Activated CD4-positive, alpha-beta T cell treated with anti-CD3 and anti-CD28 coated beads, Interleukin-2, amount 10 ng/mL, durations not matched to agents 24 days and 14 days (primary cell): Measurements from ENCODE around the gene FSIP1. TPM values are rescaled to one million over a fixed set of nuclear protein-coding genes. Genes with fewer than 3 reads are reported as not detected.

Experiments used
- DNase-seq: peaks from one replicate; pipeline ENCODE4 v3.0.0; 2022
- H3K27ac Mint-ChIP-seq: one replicate; pipeline ENCODE4 v1.8.0; 2022; ENCODE audit warnings: mild to moderate bottlenecking, mixed read lengths
- H3K27me3 Mint-ChIP-seq: one replicate; pipeline ENCODE4 v1.8.0; 2022; ENCODE audit warnings: mixed read lengths
- H3K36me3 Mint-ChIP-seq: one replicate; pipeline ENCODE4 v1.8.0; 2022; ENCODE audit warnings: low read depth, mild to moderate bottlenecking, mixed read lengths
- H3K4me1 Mint-ChIP-seq: one replicate; pipeline ENCODE4 v1.8.0; 2021; ENCODE audit warnings: mixed read lengths
- H3K4me3 Mint-ChIP-seq: one replicate; pipeline ENCODE4 v1.8.0; 2022; ENCODE audit warnings: mild to moderate bottlenecking, moderate library complexity, mixed read lengths
- H3K9me3 Mint-ChIP-seq: one replicate; pipeline ENCODE4 v1.8.0; 2021; ENCODE audit warnings: mixed read lengths
- intact Hi-C: fragments of 100-400 bp; cut with micrococcal nuclease; formaldehyde crosslinking; loops from one replicate; pipeline ENCODE4 v1.15.1; 2023
- total RNA-seq: library from RNA; stranded (reverse); gene quantifications from 2 replicates; pipeline ENCODE4 v1.2.3, GENCODE V29; 2022

Gene FSIP1
- total RNA-seq, 1 donor from 2014 or later = 0.37 TPM

DNA sequence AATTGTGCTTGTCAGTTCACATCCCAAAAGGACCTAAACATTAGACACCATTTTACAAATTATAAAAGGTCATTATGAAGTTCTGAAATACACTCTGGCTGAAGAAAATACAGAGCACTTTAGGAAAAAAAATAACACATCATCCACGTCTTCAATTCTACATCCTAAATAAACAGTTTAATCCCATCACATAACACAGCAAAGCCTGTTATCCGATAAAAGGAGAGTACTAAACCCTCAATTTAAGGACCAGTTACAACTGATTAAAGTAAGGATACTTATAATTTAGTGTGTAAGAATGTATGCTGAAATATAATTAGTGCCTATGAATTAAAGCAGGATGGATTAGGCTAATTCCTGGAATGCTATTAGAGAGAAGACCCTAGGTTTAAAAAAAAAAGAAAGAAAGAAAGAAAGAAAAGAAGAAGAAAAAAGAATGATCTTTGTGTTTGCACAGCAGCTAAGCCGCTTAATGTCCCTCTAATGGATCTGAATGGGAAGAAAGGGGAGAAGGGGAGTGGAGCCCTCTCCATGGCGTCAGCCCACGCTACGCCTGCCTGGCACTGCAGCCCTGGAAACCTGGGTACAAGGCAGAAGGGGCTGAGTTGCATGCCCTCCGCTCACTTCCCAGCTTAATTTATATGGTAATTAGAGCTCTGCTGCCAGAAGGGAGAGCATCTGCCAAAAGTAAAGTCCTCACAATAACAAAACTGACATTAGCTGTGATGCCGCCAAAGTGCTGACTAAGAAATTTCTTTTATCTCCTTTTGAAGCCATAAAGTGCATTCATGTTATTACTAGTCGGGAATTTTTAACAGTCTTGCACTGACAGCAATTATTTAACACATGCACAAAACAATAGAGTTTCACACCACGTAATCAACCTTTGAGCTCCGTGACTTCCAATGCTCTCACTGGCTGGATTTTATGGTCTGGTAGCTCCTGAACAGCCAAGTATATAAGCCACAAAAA lies 90.0 kb downstream of the FSIP1 start:
- H3K27me3 Mint-ChIP-seq = peaks cover 30% of the 10 kb centered on the region
- intact Hi-C loops = no loop called here
- no peak overlapping the region for H3K27ac Mint-ChIP-seq
- H3K9me3 Mint-ChIP-seq = no peaks in the 10 kb centered on the region
- no peaks in the 10 kb centered on the region for H3K36me3 Mint-ChIP-seq
- no peak overlapping the region for H3K4me3 Mint-ChIP-seq
- H3K4me1 Mint-ChIP-seq = peaks cover 3% of the 10 kb centered on the region
- no peak for DNase-seq

DNA sequence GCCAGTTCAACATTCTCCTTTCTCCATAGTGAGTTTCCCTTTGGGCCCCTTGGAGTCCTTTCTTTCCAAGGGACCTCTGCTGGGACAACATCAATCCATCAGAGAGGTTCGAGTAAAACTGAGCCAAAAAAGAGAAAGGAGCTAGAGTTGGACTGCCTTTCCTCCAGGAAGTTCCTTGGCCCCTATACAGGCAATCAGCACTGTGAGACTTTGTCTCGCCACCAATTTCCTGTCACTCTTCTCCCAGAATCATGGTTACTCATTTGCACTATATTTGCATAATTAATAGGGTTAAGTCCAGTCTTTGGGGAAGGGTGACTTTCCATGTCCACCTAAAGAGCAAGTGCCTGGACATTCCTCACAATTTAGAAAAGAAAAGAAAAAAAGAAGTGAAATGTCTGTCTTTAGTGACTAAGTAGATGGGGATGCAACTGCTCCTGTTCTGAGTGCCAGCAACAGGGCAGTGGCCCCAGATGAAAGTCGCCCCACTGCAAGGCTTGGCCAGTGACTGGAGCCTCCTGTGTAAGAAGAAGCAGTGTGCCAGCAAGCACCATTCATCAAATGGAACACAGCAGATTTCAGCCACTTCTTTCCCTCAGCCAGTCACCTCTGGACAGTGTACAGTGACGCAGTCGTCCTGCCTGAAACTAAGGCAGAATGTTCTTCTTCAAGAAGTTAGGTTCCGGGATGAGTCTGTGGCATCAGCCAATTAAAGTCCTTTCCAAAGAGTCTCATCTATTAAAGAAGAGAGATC lies 91.6 kb downstream of the FSIP1 start:
- intact Hi-C loops = no loop called here
- Mint-ChIP-seq H3K4me1 (peaks cover 3% of the 10 kb centered on the region), H3K9me3 (no peaks in the 10 kb centered on the region), H3K27ac (no peak overlapping the region), H3K27me3 (peaks cover 24% of the 10 kb centered on the region), H3K36me3 (no peaks in the 10 kb centered on the region), H3K4me3 (no peak overlapping the region)
- no peak for DNase-seq

GRCh38 chr15:39687965-39688364 lies 94.7 kb downstream of the FSIP1 start:
- Mint-ChIP-seq H3K4me1 (peaks cover 3% of the 10 kb centered on the region), H3K36me3 (no peaks in the 10 kb centered on the region), H3K4me3 (no peak overlapping the region), H3K27me3 (peaks cover 21% of the 10 kb centered on the region), H3K9me3 (no peaks in the 10 kb centered on the region), H3K27ac (no peak overlapping the region)
- DNase-seq = no peak
- intact Hi-C loops = loop anchor here (10.0 kb wide), 1 partner anchor 187 kb away; no protein-coding TSS in a partner anchor

DNA sequence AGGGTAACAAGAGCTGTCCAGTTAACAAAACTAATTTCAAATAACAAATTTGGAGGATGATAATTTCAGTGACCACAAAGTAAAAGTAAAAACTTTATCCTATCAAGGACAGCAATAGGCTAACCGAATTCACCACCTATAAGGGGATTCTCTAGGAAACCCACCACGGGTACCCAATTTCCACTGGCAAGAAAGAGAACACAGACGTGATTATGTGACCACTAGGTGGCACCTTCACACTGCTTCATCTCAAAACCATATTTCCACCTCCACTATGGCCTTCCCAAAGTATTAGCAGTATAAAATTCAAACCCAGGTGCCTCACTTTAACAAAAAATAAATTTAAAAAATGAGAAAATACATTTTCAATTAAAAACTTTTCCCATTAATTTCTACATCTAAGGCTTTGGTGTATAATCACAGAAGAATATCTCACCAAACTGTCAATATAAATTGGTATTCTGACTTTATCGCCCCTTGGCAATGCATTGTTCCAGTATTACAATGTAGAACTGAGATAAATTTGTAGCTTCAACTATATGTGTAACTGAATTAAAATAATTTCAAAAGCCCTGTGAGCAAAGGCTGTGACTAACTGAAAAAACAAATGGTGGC lies 96.5 kb downstream of the FSIP1 start:
- Mint-ChIP-seq H3K4me3 (no peak overlapping the region), H3K36me3 (no peaks in the 10 kb centered on the region), H3K27me3 (peaks cover 11% of the 10 kb centered on the region), H3K4me1 (peaks cover 3% of the 10 kb centered on the region), H3K27ac (no peak overlapping the region), H3K9me3 (no peaks in the 10 kb centered on the region)
- intact Hi-C loops = loop anchor here (1.0 to 10.0 kb wide), 2 partner anchors 70 to 189 kb away; no protein-coding TSS in a partner anchor
- DNase-seq = peak; percentile 77

DNA sequence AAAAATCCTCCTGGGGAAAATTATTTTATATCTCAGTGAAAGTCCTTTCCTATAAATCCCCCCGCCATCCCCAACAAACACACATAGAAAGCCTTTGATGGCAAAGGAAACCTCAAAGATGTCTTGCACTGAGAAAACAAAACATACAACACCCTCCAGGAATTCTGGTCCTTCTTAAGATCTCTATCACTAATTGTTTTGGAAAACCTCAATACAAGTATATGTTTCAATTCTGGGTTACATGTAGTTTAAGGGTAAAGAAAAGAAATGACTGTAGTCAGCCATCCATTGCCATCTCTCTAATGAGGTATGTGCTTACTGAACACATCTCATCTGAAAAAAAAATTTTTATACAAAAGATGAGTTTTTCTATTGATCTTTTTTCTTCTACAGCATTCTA lies 97.3 kb downstream of the FSIP1 start:
- intact Hi-C loops = loop anchor here (10.0 kb wide), 1 partner anchor 189 kb away; no protein-coding TSS in a partner anchor

DNA sequence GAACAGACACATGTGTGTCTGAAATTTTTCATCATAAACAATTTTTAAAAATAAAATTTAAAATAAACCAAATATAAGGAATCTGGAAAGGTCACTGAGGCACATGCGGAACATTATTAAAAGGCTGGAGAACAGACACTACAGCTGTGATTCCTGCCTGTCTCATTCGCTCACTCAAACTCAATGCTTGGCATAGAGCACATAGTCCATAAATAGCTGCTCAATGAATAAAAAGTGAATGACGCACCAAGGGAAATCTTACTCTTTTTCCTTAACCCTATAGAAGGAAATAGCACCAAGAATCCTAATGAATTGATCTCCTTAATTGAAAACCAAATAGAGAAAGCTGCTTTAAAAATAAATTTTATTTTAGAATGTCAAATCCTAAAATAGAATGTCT lies 98.4 kb downstream of the FSIP1 start:
- H3K36me3 Mint-ChIP-seq = no peaks in the 10 kb centered on the region
- DNase-seq = no peak
- peaks cover 10% of the 10 kb centered on the region for H3K27me3 Mint-ChIP-seq
- no peaks in the 10 kb centered on the region for H3K9me3 Mint-ChIP-seq
- no peak overlapping the region for H3K4me3 Mint-ChIP-seq
- H3K27ac Mint-ChIP-seq = no peak overlapping the region
- H3K4me1 Mint-ChIP-seq = peaks cover 3% of the 10 kb centered on the region
- intact Hi-C loops = loop anchor here (10.0 kb wide), 1 partner anchor 191 kb away; no protein-coding TSS in a partner anchor

More for the DNA sequence above, 97.3 kb downstream of the FSIP1 start:
- Mint-ChIP-seq H3K27ac (no peak overlapping the region), H3K36me3 (no peaks in the 10 kb centered on the region), H3K9me3 (no peaks in the 10 kb centered on the region), H3K4me1 (peaks cover 3% of the 10 kb centered on the region), H3K4me3 (no peak overlapping the region), H3K27me3 (peaks cover 11% of the 10 kb centered on the region)
- DNase-seq = no peak

GRCh38 chr15:39682366-39682765 lies 100.3 kb downstream of the FSIP1 start:
- no peaks in the 10 kb centered on the region for H3K36me3 Mint-ChIP-seq
- no peak overlapping the region for H3K4me3 Mint-ChIP-seq
- no peaks in the 10 kb centered on the region for H3K4me1 Mint-ChIP-seq
- H3K9me3 Mint-ChIP-seq = no peaks in the 10 kb centered on the region
- intact Hi-C loops = loop anchor here (10.0 kb wide), 1 partner anchor 192 kb away; no protein-coding TSS in a partner anchor
- H3K27me3 Mint-ChIP-seq = peaks cover 7% of the 10 kb centered on the region
- no peak overlapping the region for H3K27ac Mint-ChIP-seq
- DNase-seq = no peak

DNA sequence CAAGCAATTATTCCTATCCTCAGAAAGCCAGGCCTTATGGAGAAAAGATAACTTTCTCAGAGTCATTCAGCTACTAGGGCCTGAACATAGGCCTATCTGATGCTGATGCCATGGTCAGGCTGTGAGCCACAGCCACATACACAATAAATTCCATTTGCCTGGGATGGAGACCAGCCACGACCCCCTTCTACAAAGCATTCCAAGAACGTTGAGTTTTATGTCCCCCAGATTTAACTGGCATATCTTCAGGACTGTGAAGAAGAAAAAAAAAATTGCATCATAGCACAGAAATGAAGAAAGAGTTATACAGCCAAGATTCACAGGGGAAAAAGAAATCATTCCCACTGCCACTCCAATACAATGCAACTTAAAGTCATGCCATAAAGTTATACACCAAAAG lies 101.8 kb downstream of the FSIP1 start:
- H3K9me3 Mint-ChIP-seq = no peaks in the 10 kb centered on the region
- H3K4me3 Mint-ChIP-seq = no peak overlapping the region
- DNase-seq = no peak
- no peaks in the 10 kb centered on the region for H3K36me3 Mint-ChIP-seq
- intact Hi-C loops = loop anchor here (10.0 kb wide), 1 partner anchor 194 kb away; no protein-coding TSS in a partner anchor
- H3K27ac Mint-ChIP-seq = no peak overlapping the region
- peaks cover 9% of the 10 kb centered on the region for H3K27me3 Mint-ChIP-seq
- no peaks in the 10 kb centered on the region for H3K4me1 Mint-ChIP-seq

GRCh38 chr15:39672666-39673065 lies 110.0 kb downstream of the FSIP1 start:
- peaks cover 26% of the 10 kb centered on the region for H3K27me3 Mint-ChIP-seq
- no peaks in the 10 kb centered on the region for H3K9me3 Mint-ChIP-seq
- H3K4me1 Mint-ChIP-seq = no peaks in the 10 kb centered on the region
- no peak overlapping the region for H3K4me3 Mint-ChIP-seq
- intact Hi-C loops = no loop called here
- no peak overlapping the region for H3K27ac Mint-ChIP-seq
- DNase-seq = no peak
- H3K36me3 Mint-ChIP-seq = no peaks in the 10 kb centered on the region

- H3K4me1 Mint-ChIP-seq = no peaks in the 10 kb centered on the region
- intact Hi-C loops = no loop called here
- no peak for DNase-seq
- no peaks in the 10 kb centered on the region for H3K36me3 Mint-ChIP-seq
- no peak overlapping the region for H3K4me3 Mint-ChIP-seq
- peaks cover 26% of the 10 kb centered on the region for H3K27me3 Mint-ChIP-seq
- H3K9me3 Mint-ChIP-seq = no peaks in the 10 kb centered on the region
- no peak overlapping the region for H3K27ac Mint-ChIP-seq
Measured at GRCh38 chr15:39672184-39672583, 110.5 kb downstream of the FSIP1 start.

GRCh38 chr15:39670687-39671086 lies 112.0 kb downstream of the FSIP1 start:
- Mint-ChIP-seq H3K27me3 (peaks cover 25% of the 10 kb centered on the region), H3K9me3 (no peaks in the 10 kb centered on the region), H3K27ac (no peak overlapping the region), H3K4me3 (no peak overlapping the region), H3K4me1 (no peaks in the 10 kb centered on the region), H3K36me3 (no peaks in the 10 kb centered on the region)
- intact Hi-C loops = no loop called here
- no peak for DNase-seq

GRCh38 chr15:39669661-39670060 lies 113.0 kb downstream of the FSIP1 start:
- Mint-ChIP-seq H3K4me3 (no peak overlapping the region), H3K27ac (no peak overlapping the region), H3K36me3 (no peaks in the 10 kb centered on the region), H3K9me3 (no peaks in the 10 kb centered on the region), H3K27me3 (peaks cover 29% of the 10 kb centered on the region), H3K4me1 (no peaks in the 10 kb centered on the region)
- no peak for DNase-seq
- intact Hi-C loops = no loop called here

- no peak for DNase-seq
- intact Hi-C loops = no loop called here
- no peaks in the 10 kb centered on the region for H3K4me1 Mint-ChIP-seq
- H3K27me3 Mint-ChIP-seq = peaks cover 32% of the 10 kb centered on the region
- H3K27ac Mint-ChIP-seq = no peak overlapping the region
- H3K4me3 Mint-ChIP-seq = no peak overlapping the region
- no peaks in the 10 kb centered on the region for H3K36me3 Mint-ChIP-seq
- no peaks in the 10 kb centered on the region for H3K9me3 Mint-ChIP-seq
Measured at GRCh38 chr15:39669241-39669640, 113.4 kb downstream of the FSIP1 start.
